Measurements from ENCODE around the gene MBNL1. TPM values are rescaled to one million over a fixed set of nuclear protein-coding genes. Genes with fewer than 3 reads are reported as not detected.

Gene MBNL1
- polyA plus RNA-seq, 1 experiment = 203 TPM

DNA sequence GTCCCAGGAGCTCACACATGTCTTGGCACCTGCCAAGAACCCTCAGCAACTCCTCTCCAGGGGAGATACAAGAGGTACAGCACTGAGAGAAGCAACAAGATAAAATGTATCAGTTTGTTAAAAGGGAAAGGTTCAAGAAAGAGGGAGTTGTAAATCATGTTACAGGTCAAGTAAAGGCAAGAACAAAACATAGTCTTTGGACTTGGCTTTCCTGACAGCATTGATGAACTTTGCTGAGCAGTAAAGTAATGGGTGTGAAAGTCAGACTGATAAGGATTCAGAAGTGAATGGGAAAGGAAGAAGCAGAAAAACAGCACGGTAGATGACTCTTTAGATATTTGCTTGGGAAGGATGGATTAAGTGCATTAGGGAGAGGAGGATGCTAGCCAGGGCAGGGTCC, 27.1 kb downstream of the MBNL1 start:
- CTCF ChIA-PET = no interaction called here
- H3K4me3 ChIP-seq (ENCODE audit: low read depth, low read length) = no peak overlapping the region
- no peaks in the 10 kb centered on the region for H3K27me3 ChIP-seq (ENCODE audit: control insufficient read depth, insufficient read depth, low read length)
- TF ChIP-seq, protein P1, sequence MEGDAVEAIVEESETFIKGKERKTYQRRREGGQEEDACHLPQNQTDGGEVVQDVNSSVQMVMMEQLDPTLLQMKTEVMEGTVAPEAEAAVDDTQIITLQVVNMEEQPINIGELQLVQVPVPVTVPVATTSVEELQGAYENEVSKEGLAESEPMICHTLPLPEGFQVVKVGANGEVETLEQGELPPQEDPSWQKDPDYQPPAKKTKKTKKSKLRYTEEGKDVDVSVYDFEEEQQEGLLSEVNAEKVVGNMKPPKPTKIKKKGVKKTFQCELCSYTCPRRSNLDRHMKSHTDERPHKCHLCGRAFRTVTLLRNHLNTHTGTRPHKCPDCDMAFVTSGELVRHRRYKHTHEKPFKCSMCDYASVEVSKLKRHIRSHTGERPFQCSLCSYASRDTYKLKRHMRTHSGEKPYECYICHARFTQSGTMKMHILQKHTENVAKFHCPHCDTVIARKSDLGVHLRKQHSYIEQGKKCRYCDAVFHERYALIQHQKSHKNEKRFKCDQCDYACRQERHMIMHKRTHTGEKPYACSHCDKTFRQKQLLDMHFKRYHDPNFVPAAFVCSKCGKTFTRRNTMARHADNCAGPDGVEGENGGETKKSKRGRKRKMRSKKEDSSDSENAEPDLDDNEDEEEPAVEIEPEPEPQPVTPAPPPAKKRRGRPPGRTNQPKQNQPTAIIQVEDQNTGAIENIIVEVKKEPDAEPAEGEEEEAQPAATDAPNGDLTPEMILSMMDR (IDR thresholded peaks at IDR 0.05; ENCODE audit: insufficient read depth, low read depth, low read length) = no peak
- no peaks in the 10 kb centered on the region; the same call in 1 of the 2 replicates for H3K36me3 ChIP-seq (ENCODE audit: control insufficient read depth, insufficient read depth, low read length)
- POLR2A ChIA-PET = no interaction called here
- DNase-seq (ENCODE audit: low read depth) = no peak

GRCh38 chr3:152296382-152296781, 27.7 kb downstream of the MBNL1 start:
- Histone ChIP-seq H3K4me3 (ENCODE audit: low read depth, low read length) (no peak overlapping the region), H3K36me3 (ENCODE audit: control insufficient read depth, insufficient read depth, low read length) (no peaks in the 10 kb centered on the region; the same call in 1 of the 2 replicates), H3K27me3 (ENCODE audit: control insufficient read depth, insufficient read depth, low read length) (no peaks in the 10 kb centered on the region)
- POLR2A ChIA-PET = interaction anchor here (0.6 kb wide), 1 partner anchor 155 kb away, joined by 3 read pairs; no protein-coding TSS in a partner anchor
- CTCF ChIA-PET = no interaction called here
- no peak for DNase-seq (ENCODE audit: low read depth)
- TF ChIP-seq, protein P1 (IDR thresholded peaks at IDR 0.05; ENCODE audit: insufficient read depth, low read depth, low read length) = no peak

DNA sequence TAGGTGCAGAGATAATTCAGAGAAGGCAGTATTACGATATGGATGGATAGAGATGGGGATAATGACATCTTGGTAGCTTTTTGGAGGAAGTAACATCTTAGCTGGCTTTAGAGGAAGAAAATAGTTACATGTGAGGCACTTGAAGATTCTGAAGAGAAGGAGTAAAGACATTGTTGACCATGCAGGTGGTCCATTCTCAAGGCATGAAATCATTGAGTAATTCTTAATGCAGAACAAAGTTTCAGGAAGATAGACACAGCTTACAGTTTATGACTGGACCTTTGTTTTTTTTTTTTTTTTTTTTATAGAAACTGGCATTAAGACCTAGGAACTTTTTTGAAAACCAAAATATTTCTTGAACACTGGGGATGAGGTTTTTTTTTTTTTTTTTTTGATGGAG, 28.2 kb downstream of the MBNL1 start:
- CTCF ChIA-PET = no interaction called here
- Histone ChIP-seq H3K36me3 (ENCODE audit: control insufficient read depth, insufficient read depth, low read length) (no peaks in the 10 kb centered on the region; the same call in 1 of the 2 replicates), H3K27me3 (ENCODE audit: control insufficient read depth, insufficient read depth, low read length) (no peaks in the 10 kb centered on the region), H3K4me3 (ENCODE audit: low read depth, low read length) (no peak overlapping the region)
- POLR2A ChIA-PET = interaction anchor here (0.6 kb wide), 1 partner anchor 154 kb away, joined by 3 read pairs; no protein-coding TSS in a partner anchor
- TF ChIP-seq, protein P1 (IDR thresholded peaks at IDR 0.05; ENCODE audit: insufficient read depth, low read depth, low read length) = no peak
- DNase-seq (ENCODE audit: low read depth) = no peak

GRCh38 chr3:152298393-152299248, 29.9 kb downstream of the MBNL1 start:
- peak; percentile 82 for DNase-seq (ENCODE audit: low read depth)
- no peaks in the 10 kb centered on the region for H3K27me3 ChIP-seq (ENCODE audit: control insufficient read depth, insufficient read depth, low read length)
- peak overlapping the region; percentile 39 for H3K4me3 ChIP-seq (ENCODE audit: low read depth, low read length)
- ChIA-PET POLR2A (no interaction called here), CTCF (no interaction called here)
- no peaks in the 10 kb centered on the region; the same call in 1 of the 2 replicates for H3K36me3 ChIP-seq (ENCODE audit: control insufficient read depth, insufficient read depth, low read length)
- TF ChIP-seq, protein P1 (IDR thresholded peaks at IDR 0.05; ENCODE audit: insufficient read depth, low read depth, low read length) = no peak

- no peaks in the 10 kb centered on the region for H3K27me3 ChIP-seq (ENCODE audit: control insufficient read depth, insufficient read depth, low read length)
- POLR2A ChIA-PET = no interaction called here
- CTCF ChIA-PET = interaction anchor here (0.7 to 1.7 kb wide), 3 partner anchors 15 to 227 kb away, joined by 3 to 10 read pairs (median 3); no protein-coding TSS in a partner anchor
- H3K36me3 ChIP-seq (ENCODE audit: control insufficient read depth, insufficient read depth, low read length) = no peaks in the 10 kb centered on the region; the same call in 1 of the 2 replicates
- TF ChIP-seq, protein P1 (IDR thresholded peaks at IDR 0.05; ENCODE audit: insufficient read depth, low read depth, low read length) = no peak
- H3K4me3 ChIP-seq (ENCODE audit: low read depth, low read length) = peak overlapping the region; percentile 39
- DNase-seq (ENCODE audit: low read depth) = no peak
Observed at GRCh38 chr3:152299249-152299976, 30.7 kb downstream of the MBNL1 start.

Measured in BJ (cell line).